ENCODE measurements around the gene RRAS.

GRCh38 chr19:49665036-49665350, 25.1 kb upstream of the RRAS start:
- TF ChIP-seq CTCF (IDR thresholded peaks at IDR 0.05) (no peak), POLR2A (IDR thresholded peaks at IDR 0.05) (no peak)

All from Peyer's patch (tissue), 4 donors.